ENCODE results near the gene SHISAL2A. TPM values are rescaled to one million over a fixed set of nuclear protein-coding genes. Genes with fewer than 3 reads are reported as not detected.

SHISAL2A gene
- total RNA-seq, 1 experiment from 2014 or later: 0.90 TPM

- H3K4me3 Mint-ChIP-seq: no peak overlapping the region
Measured at GRCh38 chr1:52683367-52683940, 50.5 kb downstream of the SHISAL2A start.

More at GRCh38 chr1:52683367-52683940, 50.5 kb downstream of the SHISAL2A start:
- Mint-ChIP-seq H3K9me3 (no peaks in the 10 kb centered on the region; a peak in 1 of 5 replicates), H3K4me1 (peaks cover 16 to 22% of the 10 kb centered on the region in 2 experiments), H3K36me3 (ENCODE audit: insufficient read depth in 1 of 3, low read depth in 3 of 3) (peaks cover 15 to 43% (median 24%) of the 10 kb centered on the region in 3 experiments), H3K27ac (no peak overlapping the region), H3K27me3 (ENCODE audit: low read depth) (no peaks in the 10 kb centered on the region)
- Histone ChIP-seq H4K20me1 (ENCODE audit: control insufficient read depth, insufficient read depth, insufficient read length) (no peaks in the 10 kb centered on the region), H3K18ac (ENCODE audit: insufficient read length, low read depth, low read length) (no peak overlapping the region), H2BK5ac (ENCODE audit: insufficient read length, low read length) (no peak overlapping the region), H3K4ac (ENCODE audit: low read depth, low read length) (no peak overlapping the region), H2AFZ (ENCODE audit: low read length) (no peak overlapping the region), H3K9me3 (ENCODE audit: control insufficient read depth, low read depth, low read length) (no peaks in the 10 kb centered on the region), H2BK120ac (ENCODE audit: low read depth, low read length, poor library complexity, severe bottlenecking) (no peak overlapping the region), H3K23me2 (ENCODE audit: insufficient read length, low read depth, low read length, poor library complexity, severe bottlenecking) (no peaks in the 10 kb centered on the region), H3K56ac (ENCODE audit: insufficient read length, low read depth, low read length) (no peak overlapping the region), H3K79me1 (ENCODE audit: insufficient read depth, low read depth, low read length, poor library complexity, severe bottlenecking) (no peaks in the 10 kb centered on the region), H3K14ac (ENCODE audit: insufficient read depth, low read length) (no peak overlapping the region), H3K4me1 (ENCODE audit: insufficient read depth, low read length) (no peaks in the 10 kb centered on the region; the same call in 1 of the 2 replicates), H4K5ac (ENCODE audit: insufficient read length, low read depth, low read length) (no peak overlapping the region), H4K91ac (ENCODE audit: insufficient read length, low read depth, low read length) (no peak overlapping the region), H4K8ac (replicated peaks; ENCODE audit: insufficient read length, low read depth, low read length) (no peak overlapping the region), H3K4me2 (ENCODE audit: insufficient read depth, insufficient read length, low read length) (no peak overlapping the region), H3K27me3 (ENCODE audit: insufficient read depth, low read length) (no peaks in the 10 kb centered on the region), H3T11ph (ENCODE audit: low read length) (no peak overlapping the region), H2BK20ac (ENCODE audit: low read depth, low read length, poor library complexity, severe bottlenecking) (no peak overlapping the region), H3K23ac (ENCODE audit: insufficient read length, low read depth, low read length) (no peak overlapping the region), H2BK12ac (ENCODE audit: insufficient read length, low read depth, low read length) (no peak overlapping the region), H2AK5ac (ENCODE audit: insufficient read length, low read length) (no peak overlapping the region), H3K27ac (ENCODE audit: insufficient read length, low read depth, low read length) (no peak overlapping the region), H3K79me2 (ENCODE audit: insufficient read depth, low read length) (no peaks in the 10 kb centered on the region), H3K9ac (ENCODE audit: extremely low read depth, insufficient read length, low read length) (no peak overlapping the region), H2BK15ac (ENCODE audit: low read depth, low read length) (no peak overlapping the region)
- TF ChIP-seq CTCF (conservative IDR thresholded peaks at IDR 0.05): no peak
- DNase-seq: no peak
- no CpG with 5 or more reads among the region's 4 CpGs for WGBS (ENCODE audit: extremely low coverage, insufficient read length, low lambda C conversion rate)

Measured in H9 (cell line).